WTC11 (cell line): ENCODE measurements around the gene CADM1. TPM values are rescaled to one million over a fixed set of nuclear protein-coding genes. Genes with fewer than 3 reads are reported as not detected.

ENCODE experiments used
- ATAC-seq: fragments of 200-7000 bp; cut with Tn5 transposase; 2 replicates; pipeline ENCODE4 v1.10.0; 2021; ENCODE audit warnings: mild to moderate bottlenecking, moderate library complexity
- CTCF ChIA-PET: fragments of 300-600 bp; sonication (Branson Sonifier 250); formaldehyde crosslinking; loops from one replicate; lab custom pipeline; 2021; ENCODE audit warnings: antibody characterized with exemption; lab: Charles Lee
- POLR2A ChIA-PET: fragments of 350-600 bp; sonication (Branson Sonifier 250); formaldehyde crosslinking; loops from one replicate; lab custom pipeline; 2021; ENCODE audit warnings: antibody characterized with exemption; lab: Charles Lee
- DNase-seq: peaks from one replicate; pipeline ENCODE4 v3.0.0; 2021; ENCODE audit warnings: low spot score
- H3K27ac Mint-ChIP-seq: 2 replicates; pipeline ENCODE4 v1.8.0; 2021; ENCODE audit warnings: mixed read lengths
- H3K27me3 Mint-ChIP-seq: 2 replicates; pipeline ENCODE4 v1.8.0; 2021; ENCODE audit warnings: low read depth, mild to moderate bottlenecking, moderate library complexity, mixed read lengths
- H3K36me3 Mint-ChIP-seq: 2 replicates; pipeline ENCODE4 v1.8.0; 2021; ENCODE audit warnings: mixed read lengths
- H3K4me1 Mint-ChIP-seq: 2 replicates; pipeline ENCODE4 v1.8.0; 2022; ENCODE audit warnings: mixed read lengths
- H3K4me3 Mint-ChIP-seq: 2 replicates; pipeline ENCODE4 v1.8.0; 2021; ENCODE audit warnings: mild to moderate bottlenecking, moderate library complexity, mixed read lengths
- H3K9me3 Mint-ChIP-seq: 2 replicates; pipeline ENCODE4 v1.8.0; 2021; ENCODE audit warnings: mixed read lengths
- ATF1 ChIP-seq: sonication (generic); formaldehyde crosslinking; IDR thresholded peaks from 2 replicates; pipeline ENCODE4 v1.8.1; 2023; ENCODE audit warnings: mild to moderate bottlenecking, moderate library complexity, missing genetic modification reagents
- CBFB ChIP-seq: sonication (generic); formaldehyde crosslinking; IDR thresholded peaks from 2 replicates; pipeline ENCODE4 v1.8.1; 2022; ENCODE audit warnings: mild to moderate bottlenecking, low read depth, missing genetic modification reagents
- ELF4 ChIP-seq: sonication (generic); formaldehyde crosslinking; IDR thresholded peaks from 2 replicates; pipeline ENCODE4 v1.8.1; 2022; ENCODE audit warnings: low read depth, mild to moderate bottlenecking, moderate library complexity, missing genetic modification reagents
- FOXJ3 ChIP-seq: sonication (generic); formaldehyde crosslinking; IDR thresholded peaks from 2 replicates; pipeline ENCODE4 v1.9.0; 2021; ENCODE audit warnings: missing genetic modification reagents, mild to moderate bottlenecking, borderline replicate concordance
- FOXP1 ChIP-seq: sonication (generic); formaldehyde crosslinking; IDR thresholded peaks from 2 replicates; pipeline ENCODE4 v1.8.0; 2022; ENCODE audit warnings: missing genetic modification reagents, mild to moderate bottlenecking, moderate library complexity, borderline replicate concordance
- GABPB1 ChIP-seq: sonication (generic); formaldehyde crosslinking; IDR thresholded peaks from 2 replicates; pipeline ENCODE4 v1.8.1; 2023; ENCODE audit warnings: mild to moderate bottlenecking, missing genetic modification reagents
- IRF2 ChIP-seq: sonication (generic); formaldehyde crosslinking; IDR thresholded peaks from 2 replicates; pipeline ENCODE4 v1.8.0; 2022; ENCODE audit warnings: low read depth, missing genetic modification reagents, borderline replicate concordance
- NFE2L1 ChIP-seq: sonication (generic); formaldehyde crosslinking; IDR thresholded peaks from 2 replicates; pipeline ENCODE4 v1.8.1; 2023; ENCODE audit warnings: missing genetic modification reagents
- NFYB ChIP-seq: sonication (generic); formaldehyde crosslinking; conservative IDR thresholded peaks from 2 replicates; pipeline ENCODE4 v1.8.0; 2022; ENCODE audit warnings: low read depth, missing genetic modification reagents
- NR2C2 ChIP-seq: sonication (generic); formaldehyde crosslinking; IDR thresholded peaks from 2 replicates; pipeline ENCODE4 v1.8.0; 2022; ENCODE audit warnings: mild to moderate bottlenecking, missing genetic modification reagents
- RELA ChIP-seq: sonication (generic); formaldehyde crosslinking; IDR thresholded peaks from 2 replicates; pipeline ENCODE4 v1.8.1; 2022; ENCODE audit warnings: missing genetic modification reagents, mild to moderate bottlenecking, borderline replicate concordance
- SOX15 ChIP-seq: fragments of 250-450 bp; sonication (Bioruptor Pico); IDR thresholded peaks from 2 replicates; pipeline ENCODE4 v1.9.0; 2021; ENCODE audit warnings: mild to moderate bottlenecking
- ZBTB21 ChIP-seq: sonication (generic); formaldehyde crosslinking; IDR thresholded peaks from 2 replicates; pipeline ENCODE4 v1.8.1; 2023; ENCODE audit warnings: mild to moderate bottlenecking, missing genetic modification reagents, borderline replicate concordance
- ZNF263 ChIP-seq: sonication (generic); formaldehyde crosslinking; IDR thresholded peaks from 2 replicates; pipeline ENCODE4 v1.8.1; 2022; ENCODE audit warnings: low read depth, mild to moderate bottlenecking, moderate library complexity, missing genetic modification reagents
- ZNF317 ChIP-seq: sonication (generic); formaldehyde crosslinking; IDR thresholded peaks from 2 replicates; pipeline ENCODE4 v1.8.1; 2023; ENCODE audit warnings: low read depth, mild to moderate bottlenecking, moderate library complexity, missing genetic modification reagents, borderline replicate concordance
- ZNF671 ChIP-seq: fragments of 250-450 bp; sonication (Bioruptor Pico); IDR thresholded peaks from 2 replicates; pipeline ENCODE4 v1.8.0; 2021; ENCODE audit warnings: mild to moderate bottlenecking
- total RNA-seq: library from RNA; stranded (reverse); gene quantifications from 3 replicates; pipeline ENCODE4 v1.2.3, GENCODE V29; 2021
- TF ChIP-seq, protein P1 (sequence below): sonication (generic); formaldehyde crosslinking; IDR thresholded peaks from 2 replicates; pipeline ENCODE4 v1.8.1; 2023; ENCODE audit warnings: mild to moderate bottlenecking, missing genetic modification reagents, moderate library complexity
- TF ChIP-seq, protein P2 (sequence below): sonication (generic); formaldehyde crosslinking; conservative IDR thresholded peaks from 2 replicates; pipeline ENCODE4 v1.8.1; 2023; ENCODE audit warnings: mild to moderate bottlenecking, low read depth, missing genetic modification reagents, moderate library complexity
- TF ChIP-seq, protein P3 (sequence below): sonication (generic); formaldehyde crosslinking; IDR thresholded peaks from 2 replicates; pipeline ENCODE4 v1.8.0; 2022; ENCODE audit warnings: missing genetic modification reagents
- TF ChIP-seq, protein P4 (sequence below): sonication (generic); formaldehyde crosslinking; IDR thresholded peaks from 2 replicates; pipeline ENCODE4 v1.8.1; 2023; ENCODE audit warnings: mild to moderate bottlenecking, moderate library complexity, missing genetic modification reagents

CADM1 gene
- total RNA-seq, 1 experiment from 2014 or later: 26.8 TPM

DNA sequence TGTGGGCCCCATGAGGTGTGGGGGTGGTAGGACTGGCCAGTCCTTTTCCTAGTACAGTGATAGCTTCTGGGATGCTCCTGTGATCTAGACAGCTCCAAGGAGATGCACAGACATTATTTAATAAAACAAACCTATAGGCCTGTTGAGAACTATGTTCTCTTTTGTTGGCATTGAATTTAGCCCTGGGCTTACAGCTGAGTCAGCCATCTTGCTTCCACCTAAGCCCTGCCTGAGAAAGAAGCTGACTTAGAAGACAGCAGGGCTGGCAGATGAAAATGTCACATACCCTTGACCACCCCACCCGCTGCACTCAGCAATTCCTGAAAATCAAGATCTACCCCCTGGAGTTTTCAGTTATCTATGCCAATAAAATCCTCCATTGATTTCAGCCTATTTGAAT is 353.2 kb downstream of the CADM1 start:
- no peak for ATAC-seq
- Mint-ChIP-seq H3K27me3 (peaks cover 6% of the 10 kb centered on the region; the same call in 1 of the 2 replicates), H3K9me3 (peaks cover 8% of the 10 kb centered on the region), H3K36me3 (no peaks in the 10 kb centered on the region; the same call in 1 of the 2 replicates), H3K27ac (no peak overlapping the region), H3K4me3 (no peak overlapping the region), H3K4me1 (0 out of 2 replicates have a peak, but pooled peaks cover 3% of the 10 kb centered on the region)
- ChIA-PET POLR2A (interaction anchor here (0.6 kb wide), 1 partner anchor 15 kb away, joined by 3 read pairs; no protein-coding TSS in a partner anchor), CTCF (no interaction called here)
- no peak for TF ChIP-seq FOXP1
- TF ChIP-seq ZNF263 (CRISPR knock-in tag): no peak
- TF ChIP-seq ELF4 (CRISPR knock-in tag): no peak
- no peak for TF ChIP-seq IRF2 (CRISPR knock-in tag)
- TF ChIP-seq, protein P1, sequence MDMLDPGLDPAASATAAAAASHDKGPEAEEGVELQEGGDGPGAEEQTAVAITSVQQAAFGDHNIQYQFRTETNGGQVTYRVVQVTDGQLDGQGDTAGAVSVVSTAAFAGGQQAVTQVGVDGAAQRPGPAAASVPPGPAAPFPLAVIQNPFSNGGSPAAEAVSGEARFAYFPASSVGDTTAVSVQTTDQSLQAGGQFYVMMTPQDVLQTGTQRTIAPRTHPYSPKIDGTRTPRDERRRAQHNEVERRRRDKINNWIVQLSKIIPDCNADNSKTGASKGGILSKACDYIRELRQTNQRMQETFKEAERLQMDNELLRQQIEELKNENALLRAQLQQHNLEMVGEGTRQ (CRISPR knock-in tag): no peak
- TF ChIP-seq ATF1 (CRISPR knock-in tag): no peak
- TF ChIP-seq GABPB1: no peak
- no peak for TF ChIP-seq NFE2L1
- TF ChIP-seq ZNF317 (CRISPR knock-in tag): no peak
- TF ChIP-seq FOXJ3 (CRISPR knock-in tag): no peak
- TF ChIP-seq ZNF671 (CRISPR knock-in tag): no peak
- TF ChIP-seq, protein P2, sequence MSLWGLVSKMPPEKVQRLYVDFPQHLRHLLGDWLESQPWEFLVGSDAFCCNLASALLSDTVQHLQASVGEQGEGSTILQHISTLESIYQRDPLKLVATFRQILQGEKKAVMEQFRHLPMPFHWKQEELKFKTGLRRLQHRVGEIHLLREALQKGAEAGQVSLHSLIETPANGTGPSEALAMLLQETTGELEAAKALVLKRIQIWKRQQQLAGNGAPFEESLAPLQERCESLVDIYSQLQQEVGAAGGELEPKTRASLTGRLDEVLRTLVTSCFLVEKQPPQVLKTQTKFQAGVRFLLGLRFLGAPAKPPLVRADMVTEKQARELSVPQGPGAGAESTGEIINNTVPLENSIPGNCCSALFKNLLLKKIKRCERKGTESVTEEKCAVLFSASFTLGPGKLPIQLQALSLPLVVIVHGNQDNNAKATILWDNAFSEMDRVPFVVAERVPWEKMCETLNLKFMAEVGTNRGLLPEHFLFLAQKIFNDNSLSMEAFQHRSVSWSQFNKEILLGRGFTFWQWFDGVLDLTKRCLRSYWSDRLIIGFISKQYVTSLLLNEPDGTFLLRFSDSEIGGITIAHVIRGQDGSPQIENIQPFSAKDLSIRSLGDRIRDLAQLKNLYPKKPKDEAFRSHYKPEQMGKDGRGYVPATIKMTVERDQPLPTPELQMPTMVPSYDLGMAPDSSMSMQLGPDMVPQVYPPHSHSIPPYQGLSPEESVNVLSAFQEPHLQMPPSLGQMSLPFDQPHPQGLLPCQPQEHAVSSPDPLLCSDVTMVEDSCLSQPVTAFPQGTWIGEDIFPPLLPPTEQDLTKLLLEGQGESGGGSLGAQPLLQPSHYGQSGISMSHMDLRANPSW (CRISPR knock-in tag): no peak
- no peak for TF ChIP-seq NR2C2 (CRISPR knock-in tag)
- TF ChIP-seq, protein P3, sequence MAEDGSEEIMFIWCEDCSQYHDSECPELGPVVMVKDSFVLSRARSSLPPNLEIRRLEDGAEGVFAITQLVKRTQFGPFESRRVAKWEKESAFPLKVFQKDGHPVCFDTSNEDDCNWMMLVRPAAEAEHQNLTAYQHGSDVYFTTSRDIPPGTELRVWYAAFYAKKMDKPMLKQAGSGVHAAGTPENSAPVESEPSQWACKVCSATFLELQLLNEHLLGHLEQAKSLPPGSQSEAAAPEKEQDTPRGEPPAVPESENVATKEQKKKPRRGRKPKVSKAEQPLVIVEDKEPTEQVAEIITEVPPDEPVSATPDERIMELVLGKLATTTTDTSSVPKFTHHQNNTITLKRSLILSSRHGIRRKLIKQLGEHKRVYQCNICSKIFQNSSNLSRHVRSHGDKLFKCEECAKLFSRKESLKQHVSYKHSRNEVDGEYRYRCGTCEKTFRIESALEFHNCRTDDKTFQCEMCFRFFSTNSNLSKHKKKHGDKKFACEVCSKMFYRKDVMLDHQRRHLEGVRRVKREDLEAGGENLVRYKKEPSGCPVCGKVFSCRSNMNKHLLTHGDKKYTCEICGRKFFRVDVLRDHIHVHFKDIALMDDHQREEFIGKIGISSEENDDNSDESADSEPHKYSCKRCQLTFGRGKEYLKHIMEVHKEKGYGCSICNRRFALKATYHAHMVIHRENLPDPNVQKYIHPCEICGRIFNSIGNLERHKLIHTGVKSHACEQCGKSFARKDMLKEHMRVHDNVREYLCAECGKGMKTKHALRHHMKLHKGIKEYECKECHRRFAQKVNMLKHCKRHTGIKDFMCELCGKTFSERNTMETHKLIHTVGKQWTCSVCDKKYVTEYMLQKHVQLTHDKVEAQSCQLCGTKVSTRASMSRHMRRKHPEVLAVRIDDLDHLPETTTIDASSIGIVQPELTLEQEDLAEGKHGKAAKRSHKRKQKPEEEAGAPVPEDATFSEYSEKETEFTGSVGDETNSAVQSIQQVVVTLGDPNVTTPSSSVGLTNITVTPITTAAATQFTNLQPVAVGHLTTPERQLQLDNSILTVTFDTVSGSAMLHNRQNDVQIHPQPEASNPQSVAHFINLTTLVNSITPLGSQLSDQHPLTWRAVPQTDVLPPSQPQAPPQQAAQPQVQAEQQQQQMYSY (CRISPR knock-in tag): no peak
- TF ChIP-seq NFYB (CRISPR knock-in tag): no peak
- no peak for TF ChIP-seq ZBTB21 (CRISPR knock-in tag)
- TF ChIP-seq CBFB (CRISPR knock-in tag): no peak
- no peak for TF ChIP-seq RELA
- TF ChIP-seq SOX15 (CRISPR knock-in tag): no peak
- TF ChIP-seq, protein P4, sequence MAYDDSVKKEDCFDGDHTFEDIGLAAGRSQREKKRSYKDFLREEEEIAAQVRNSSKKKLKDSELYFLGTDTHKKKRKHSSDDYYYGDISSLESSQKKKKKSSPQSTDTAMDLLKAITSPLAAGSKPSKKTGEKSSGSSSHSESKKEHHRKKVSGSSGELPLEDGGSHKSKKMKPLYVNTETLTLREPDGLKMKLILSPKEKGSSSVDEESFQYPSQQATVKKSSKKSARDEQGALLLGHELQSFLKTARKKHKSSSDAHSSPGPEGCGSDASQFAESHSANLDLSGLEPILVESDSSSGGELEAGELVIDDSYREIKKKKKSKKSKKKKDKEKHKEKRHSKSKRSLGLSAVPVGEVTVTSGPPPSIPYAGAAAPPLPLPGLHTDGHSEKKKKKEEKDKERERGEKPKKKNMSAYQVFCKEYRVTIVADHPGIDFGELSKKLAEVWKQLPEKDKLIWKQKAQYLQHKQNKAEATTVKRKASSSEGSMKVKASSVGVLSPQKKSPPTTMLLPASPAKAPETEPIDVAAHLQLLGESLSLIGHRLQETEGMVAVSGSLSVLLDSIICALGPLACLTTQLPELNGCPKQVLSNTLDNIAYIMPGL (CRISPR knock-in tag): no peak
- no peak for DNase-seq
